Keratinocyte (primary cell): ENCODE results near the gene CHSY3. TPM values are rescaled to one million over a fixed set of nuclear protein-coding genes. Genes with fewer than 3 reads are reported as not detected.

ENCODE experiments used
- DNase-seq: peaks from one replicate; pipeline ENCODE4 v3.0.0-alpha.2; 2011; ENCODE audit warnings: low read depth, missing footprints, low spot score
- FAIRE-seq: peaks from 2 replicates; lab custom pipeline; 2011; peaks lifted over from hg19 to GRCh38; lab: Jason Lieb, UNC
- H2AFZ ChIP-seq: 2 replicates; pipeline ENCODE4 v1.6.0; 2012; ENCODE audit warnings: low read length, control low read depth, inconsistent platforms; ENCODE audit not compliant: control insufficient read depth
- H3K27ac ChIP-seq: 2 replicates; pipeline ENCODE4 v1.5.1; 2011; ENCODE audit warnings: low read length; ENCODE audit not compliant: control insufficient read depth, insufficient read depth
- H3K27me3 ChIP-seq: 3 replicates; pipeline ENCODE4 v1.6.0; 2011; ENCODE audit warnings: low read length; ENCODE audit not compliant: control insufficient read depth, insufficient read depth; ENCODE audit errors: extremely low read depth
- H3K36me3 ChIP-seq, 2 experiments: 2 replicates in 1 of 2; 3 replicates in 1 of 2; pipeline ENCODE4 v1.5.1; 2011; ENCODE audit warnings: low read length in 2 of 2, mild to moderate bottlenecking in 1 of 2; ENCODE audit not compliant: control insufficient read depth in 2 of 2, insufficient read depth in 2 of 2; ENCODE audit errors: extremely low read depth in 1 of 2
- H3K4me1 ChIP-seq: 3 replicates; pipeline ENCODE4 v1.5.1; 2011; ENCODE audit warnings: low read length; ENCODE audit not compliant: control insufficient read depth, insufficient read depth; ENCODE audit errors: extremely low read depth
- H3K4me2 ChIP-seq: 3 replicates; pipeline ENCODE4 v1.6.0; 2011; ENCODE audit warnings: low read depth, low read length; ENCODE audit not compliant: control insufficient read depth, insufficient read depth; ENCODE audit errors: extremely low read depth
- H3K4me3 ChIP-seq, 3 experiments: fragments of 200-600 bp in 1 of 3; sonication (generic) in 1 of 3; 2 replicates in 2 of 3; 3 replicates in 1 of 3; pipeline ENCODE4 v1.5.1; 2011 to 2016; ENCODE audit warnings: low read length in 3 of 3, mild to moderate bottlenecking in 3 of 3, control low read depth in 2 of 3, inconsistent platforms in 1 of 3, low read depth in 1 of 3, mixed read lengths in 1 of 3, mixed run types in 1 of 3, moderate library complexity in 1 of 3; ENCODE audit not compliant: control insufficient read depth in 2 of 3, insufficient read depth in 2 of 3; ENCODE audit errors: extremely low read depth in 1 of 3
- H3K79me2 ChIP-seq: 2 replicates; pipeline ENCODE4 v1.6.0; 2012; ENCODE audit warnings: low read length; ENCODE audit not compliant: control insufficient read depth, insufficient read depth
- H3K9ac ChIP-seq: 3 replicates; pipeline ENCODE4 v1.6.0; 2011; ENCODE audit warnings: low read length; ENCODE audit not compliant: control insufficient read depth, insufficient read depth; ENCODE audit errors: extremely low read depth
- H3K9me1 ChIP-seq: 3 replicates; pipeline ENCODE4 v1.6.0; 2011; ENCODE audit warnings: low read length; ENCODE audit not compliant: control insufficient read depth, insufficient read depth; ENCODE audit errors: extremely low read depth
- H3K9me3 ChIP-seq: 2 replicates; pipeline ENCODE4 v1.5.1; 2012; ENCODE audit warnings: low read depth, low read length; ENCODE audit not compliant: control insufficient read depth
- H4K20me1 ChIP-seq: 3 replicates; pipeline ENCODE4 v1.6.0; 2011; ENCODE audit warnings: low read length; ENCODE audit not compliant: control insufficient read depth, insufficient read depth; ENCODE audit errors: extremely low read depth
- EZH2 ChIP-seq: IDR thresholded peaks from one replicate; pipeline ENCODE4 v1.6.1; 2012; ENCODE audit warnings: inconsistent platforms, mild to moderate bottlenecking, low read length, moderate library complexity
- dilution Hi-C: fragments of 300-500 bp; cut with MboI; formaldehyde crosslinking; loops from one replicate; pipeline ENCODE4 v1.7.0; 2020; ENCODE audit warnings: low sequenced_read_pairs; ENCODE audit not compliant: extremely low pct_ligation_motif_present
- polyA plus RNA-seq, 5 experiments: library from polyadenylated mRNA; depleted of rRNA in 3 of 5; stranded (reverse) in 3 of 5; stranded (forward) in 1 of 5; unstranded in 1 of 5; fragments of >200 nt; gene quantifications; 1 replicate in 1 of 5; 2 replicates in 3 of 5; 3 replicates in 1 of 5; pipeline versions ENCODE4 v1.2.1 to v1.2.3, GENCODE V29; 2011 to 2012; ENCODE audit warnings: missing spikeins in 2 of 5, low read depth in 1 of 5, low replicate concordance in 1 of 5
- TF ChIP-seq, protein P1 (sequence below), 3 experiments: IDR thresholded peaks in 1 of 3; conservative IDR thresholded peaks in 1 of 3; optimal IDR thresholded peaks in 1 of 3; 2 replicates in 2 of 3; 3 replicates in 1 of 3; pipeline versions ENCODE3 to v1.5.1; 2011; ENCODE audit warnings: low read length in 3 of 3, mild to moderate bottlenecking in 3 of 3, moderate library complexity in 2 of 3, control low read depth in 1 of 3, inconsistent platforms in 1 of 3; ENCODE audit not compliant: insufficient read depth in 2 of 3; ENCODE audit errors: extremely low read depth in 1 of 3

Gene CHSY3
- polyA plus RNA-seq, 1 donor (not counting 4 experiments of a cell fraction or from before 2014, with no cell fraction given), result 0.47 TPM

GRCh38 chr5:130183115-130183514, 278.9 kb downstream of the CHSY3 start:
- DNase-seq (no peak), FAIRE-seq (no peak)
- H3K4me3 ChIP-seq, result no peak overlapping the region
- H3K4me1 ChIP-seq, result no peaks in the 10 kb centered on the region
- no peaks in the 10 kb centered on the region for H3K36me3 ChIP-seq
- no peaks in the 10 kb centered on the region for H3K9me3 ChIP-seq
- H4K20me1 ChIP-seq, result no peaks in the 10 kb centered on the region
- no peak overlapping the region for H3K9ac ChIP-seq
- no peak overlapping the region for H2AFZ ChIP-seq
- dilution Hi-C loops, result no loop called here
- no peaks in the 10 kb centered on the region for H3K79me2 ChIP-seq
- H3K27me3 ChIP-seq, result no peaks in the 10 kb centered on the region
- TF ChIP-seq, protein P1, sequence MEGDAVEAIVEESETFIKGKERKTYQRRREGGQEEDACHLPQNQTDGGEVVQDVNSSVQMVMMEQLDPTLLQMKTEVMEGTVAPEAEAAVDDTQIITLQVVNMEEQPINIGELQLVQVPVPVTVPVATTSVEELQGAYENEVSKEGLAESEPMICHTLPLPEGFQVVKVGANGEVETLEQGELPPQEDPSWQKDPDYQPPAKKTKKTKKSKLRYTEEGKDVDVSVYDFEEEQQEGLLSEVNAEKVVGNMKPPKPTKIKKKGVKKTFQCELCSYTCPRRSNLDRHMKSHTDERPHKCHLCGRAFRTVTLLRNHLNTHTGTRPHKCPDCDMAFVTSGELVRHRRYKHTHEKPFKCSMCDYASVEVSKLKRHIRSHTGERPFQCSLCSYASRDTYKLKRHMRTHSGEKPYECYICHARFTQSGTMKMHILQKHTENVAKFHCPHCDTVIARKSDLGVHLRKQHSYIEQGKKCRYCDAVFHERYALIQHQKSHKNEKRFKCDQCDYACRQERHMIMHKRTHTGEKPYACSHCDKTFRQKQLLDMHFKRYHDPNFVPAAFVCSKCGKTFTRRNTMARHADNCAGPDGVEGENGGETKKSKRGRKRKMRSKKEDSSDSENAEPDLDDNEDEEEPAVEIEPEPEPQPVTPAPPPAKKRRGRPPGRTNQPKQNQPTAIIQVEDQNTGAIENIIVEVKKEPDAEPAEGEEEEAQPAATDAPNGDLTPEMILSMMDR (optimal IDR thresholded peaks at IDR 0.05 in 1 of 3, IDR thresholded peaks at IDR 0.05 in 1 of 3, conservative IDR thresholded peaks at IDR 0.05 in 1 of 3; ENCODE audit: extremely low read depth in 1 of 3, insufficient read depth in 2 of 3, low read length in 3 of 3), result no peak
- no peak for TF ChIP-seq EZH2
- no peaks in the 10 kb centered on the region for H3K9me1 ChIP-seq
- H3K4me2 ChIP-seq, result no peak overlapping the region
- H3K27ac ChIP-seq, result no peak overlapping the region

GRCh38 chr5:130189961-130190360, 285.7 kb downstream of the CHSY3 start:
- H3K27ac ChIP-seq, result no peak overlapping the region
- no peak for TF ChIP-seq EZH2
- TF ChIP-seq, protein P1 (optimal IDR thresholded peaks at IDR 0.05 in 1 of 3, IDR thresholded peaks at IDR 0.05 in 1 of 3, conservative IDR thresholded peaks at IDR 0.05 in 1 of 3; ENCODE audit: extremely low read depth in 1 of 3, insufficient read depth in 2 of 3, low read length in 3 of 3), result no peak
- H3K36me3 ChIP-seq, result no peaks in the 10 kb centered on the region
- dilution Hi-C loops, result no loop called here
- H3K4me3 ChIP-seq, result no peak overlapping the region
- H3K4me2 ChIP-seq, result no peak overlapping the region
- DNase-seq, result peak; percentile 11
- no peak overlapping the region for H3K9ac ChIP-seq
- no peaks in the 10 kb centered on the region for H4K20me1 ChIP-seq
- FAIRE-seq, result peak; percentile 99
- H3K27me3 ChIP-seq, result no peaks in the 10 kb centered on the region
- peaks cover 3% of the 10 kb centered on the region for H3K4me1 ChIP-seq
- H3K79me2 ChIP-seq, result no peaks in the 10 kb centered on the region
- no peak overlapping the region for H2AFZ ChIP-seq
- H3K9me3 ChIP-seq, result no peaks in the 10 kb centered on the region
- H3K9me1 ChIP-seq, result no peaks in the 10 kb centered on the region
